ENCODE results near the gene ASCC2. TPM values are rescaled to one million over a fixed set of nuclear protein-coding genes. Genes with fewer than 3 reads are reported as not detected.

ASCC2 gene
- total RNA-seq, 1 donor from 2014 or later = 15.1 TPM

Small RNA genes within 50 kb of the gene (small RNA-seq; reads per million reads assigned to genes)
- gene RF00019 = not detected

Other genes starting within 250 kb of the ASCC2 start
- gene NF2, start 234.6 kb downstream of the ASCC2 start, total RNA-seq = 41.2 TPM
- gene CABP7, start 118.3 kb downstream of the ASCC2 start, total RNA-seq = 1.6 TPM
- 13.9 TPM for gene ZMAT5, start 71.3 kb downstream of the ASCC2 start, total RNA-seq
- 47.3 TPM for gene UQCR10, start 70.9 kb downstream of the ASCC2 start, total RNA-seq
- gene MTMR3, start 44.9 kb upstream of the ASCC2 start, total RNA-seq = 66.0 TPM
- gene HORMAD2, start 242.2 kb upstream of the ASCC2 start, total RNA-seq = 0.41 TPM

All from frontal cortex (tissue), 1 donor.